ENCODE data around the gene HDAC5. TPM values are rescaled to one million over a fixed set of nuclear protein-coding genes. Genes with fewer than 3 reads are reported as not detected.

The HDAC5 gene
- total RNA-seq, 6 experiments from 2014 or later, result 12.0 to 26.4 (median 15.5) TPM

GRCh38 chr17:44110823-44111633 lies 12.4 kb downstream of the HDAC5 start:
- peak; percentile 94 for TF ChIP-seq POLR2A (IDR thresholded peaks at IDR 0.05)
- peak in 1 of 4 donors; percentile 10 for TF ChIP-seq CTCF (IDR thresholded peaks at IDR 0.05)
- intact Hi-C loops (cut with DNase I), result no loop called here
- peaks cover 2 to 54% (median 29%) of the 10 kb centered on the region in 4 donors for H3K4me1 ChIP-seq
- peak overlapping the region; percentile 32 to 58 (median 50) for H3K4me3 ChIP-seq
- H3K9me3 ChIP-seq, result no peaks in the 10 kb centered on the region
- 3% methylated on average over 7 of the region's 28 CpGs for WGBS (ENCODE audit: insufficient coverage, low coverage, low lambda C conversion rate, missing lambda C conversion rate)
- peak; percentile 99 to 100 (median 99) for DNase-seq
- H3K27ac ChIP-seq, result peak overlapping the region; percentile 65 to 89 (median 84)
- H3K36me3 ChIP-seq, result no peaks in the 10 kb centered on the region
- peak; percentile 79 to 88 (median 84) for ATAC-seq
- no peaks in the 10 kb centered on the region for H3K27me3 ChIP-seq

GRCh38 chr17:44110011-44110686 lies 13.3 kb downstream of the HDAC5 start:
- H3K4me3 ChIP-seq, result peak overlapping the region; percentile 32 to 58 (median 50)
- intact Hi-C loops (cut with DNase I), result no loop called here
- WGBS (ENCODE audit: insufficient coverage, low coverage, low lambda C conversion rate, missing lambda C conversion rate), result 80% methylated on average over 3 of the region's 10 CpGs
- no peaks in the 10 kb centered on the region for H3K9me3 ChIP-seq
- no peak for ATAC-seq
- peaks cover 2 to 54% (median 29%) of the 10 kb centered on the region in 4 donors for H3K4me1 ChIP-seq
- no peaks in the 10 kb centered on the region for H3K27me3 ChIP-seq
- peak overlapping the region; percentile 65 to 89 (median 84) for H3K27ac ChIP-seq
- no peak for DNase-seq
- TF ChIP-seq POLR2A (IDR thresholded peaks at IDR 0.05), result no peak
- TF ChIP-seq CTCF (IDR thresholded peaks at IDR 0.05), result no peak
- no peaks in the 10 kb centered on the region for H3K36me3 ChIP-seq

GRCh38 chr17:44109312-44109630 lies 14.2 kb downstream of the HDAC5 start:
- ATAC-seq (no peak), DNase-seq (no peak)
- TF ChIP-seq CTCF (IDR thresholded peaks at IDR 0.05), result no peak
- TF ChIP-seq POLR2A (IDR thresholded peaks at IDR 0.05), result no peak
- H3K27ac ChIP-seq, result peak overlapping the region; percentile 71 to 89 (median 84)
- intact Hi-C loops (cut with DNase I), result no loop called here
- H3K27me3 ChIP-seq, result no peaks in the 10 kb centered on the region
- H3K36me3 ChIP-seq, result no peaks in the 10 kb centered on the region
- H3K4me1 ChIP-seq, result peaks cover 2 to 54% (median 29%) of the 10 kb centered on the region in 4 donors
- H3K9me3 ChIP-seq, result no peaks in the 10 kb centered on the region
- WGBS (ENCODE audit: insufficient coverage, low coverage, low lambda C conversion rate, missing lambda C conversion rate), result 13% methylated on average over 1 of the region's 4 CpGs
- peak overlapping the region in 2 of 3 donors; percentile 9 to 19 for H3K4me3 ChIP-seq

GRCh38 chr17:44108440-44109311 lies 14.8 kb downstream of the HDAC5 start:
- H3K9me3 ChIP-seq, result no peaks in the 10 kb centered on the region
- no peaks in the 10 kb centered on the region for H3K36me3 ChIP-seq
- H3K4me3 ChIP-seq, result peak overlapping the region in 2 of 3 donors; percentile 19 to 21
- H3K27me3 ChIP-seq, result no peaks in the 10 kb centered on the region
- peaks cover 2 to 54% (median 29%) of the 10 kb centered on the region in 4 donors for H3K4me1 ChIP-seq
- ATAC-seq, result peak; percentile 72 to 79 (median 78)
- DNase-seq, result peak; percentile 89 to 91 (median 91)
- intact Hi-C loops (cut with DNase I), result no loop called here
- peak; percentile 25 for TF ChIP-seq POLR2A (IDR thresholded peaks at IDR 0.05)
- no peak for TF ChIP-seq CTCF (IDR thresholded peaks at IDR 0.05)
- 20% methylated on average over 12 of the region's 16 CpGs for WGBS (ENCODE audit: insufficient coverage, low coverage, low lambda C conversion rate, missing lambda C conversion rate)
- peak overlapping the region; percentile 71 to 89 (median 84) for H3K27ac ChIP-seq

Data from right lobe of liver (tissue), 6 donors.